ENCODE data around the gene RALGPS1. TPM values are rescaled to one million over a fixed set of nuclear protein-coding genes. Genes with fewer than 3 reads are reported as not detected.

Gene RALGPS1
- total RNA-seq, 2 experiments from 2014 or later, result 14.1 to 14.4 TPM

GRCh38 chr9:127175764-127176163, 261.2 kb downstream of the RALGPS1 start:
- no peak overlapping the region for H3K27ac ChIP-seq (ENCODE audit: low read depth, low read length, poor library complexity, severe bottlenecking)
- ChIA-PET CTCF (ENCODE audit: unreplicated experiment) (no interaction called here), POLR2A (interaction anchor here (0.8 to 1.2 kb wide), 2 partner anchors 10 to 12 kb away, joined by 3 to 5 read pairs; no protein-coding TSS in a partner anchor)
- TF ChIP-seq CTCF (conservative IDR thresholded peaks at IDR 0.05; ENCODE audit: low read length) (no peak), EZH2phosphoT487 (IDR thresholded peaks at IDR 0.05; ENCODE audit: borderline replicate concordance, low read depth, low read length) (no peak)
- H2AFZ ChIP-seq (ENCODE audit: low read length), result no peak overlapping the region
- no peaks in the 10 kb centered on the region for H3K9me2 ChIP-seq (ENCODE audit: insufficient read depth, low read length)
- no peak overlapping the region for H3K4me2 ChIP-seq (ENCODE audit: low read length)
- peaks cover under 1% of the 10 kb centered on the region for H3K4me1 ChIP-seq (ENCODE audit: insufficient read depth, low read length, poor library complexity, severe bottlenecking)
- H3K36me3 ChIP-seq (ENCODE audit: insufficient read depth, low read length), result no peaks in the 10 kb centered on the region
- H4K20me1 ChIP-seq (ENCODE audit: insufficient read depth, low read length), result no peaks in the 10 kb centered on the region
- intact Hi-C loops (cut with micrococcal nuclease; ENCODE audit: unreplicated experiment), result no loop called here
- BruUV-seq (replicated peaks), result no TSS peak
- H3K4me3 ChIP-seq (ENCODE audit: low read depth, low read length, poor library complexity, severe bottlenecking), result no peak overlapping the region
- H3K79me2 ChIP-seq (ENCODE audit: insufficient read depth, low read depth, low read length), result no peaks in the 10 kb centered on the region
- H3K9me3 ChIP-seq (ENCODE audit: low read length), result no peaks in the 10 kb centered on the region
- no peak for DNase-seq (ENCODE audit: low spot score)

GRCh38 chr9:127176631-127177030, 262.0 kb downstream of the RALGPS1 start:
- Histone ChIP-seq H3K4me3 (ENCODE audit: low read depth, low read length, poor library complexity, severe bottlenecking) (no peak overlapping the region), H3K36me3 (ENCODE audit: insufficient read depth, low read length) (no peaks in the 10 kb centered on the region), H3K4me1 (ENCODE audit: insufficient read depth, low read length, poor library complexity, severe bottlenecking) (no peaks in the 10 kb centered on the region), H4K20me1 (ENCODE audit: insufficient read depth, low read length) (no peaks in the 10 kb centered on the region), H3K9me3 (ENCODE audit: low read length) (no peaks in the 10 kb centered on the region), H3K4me2 (ENCODE audit: low read length) (no peak overlapping the region), H2AFZ (ENCODE audit: low read length) (no peak overlapping the region), H3K79me2 (ENCODE audit: insufficient read depth, low read depth, low read length) (no peaks in the 10 kb centered on the region), H3K9me2 (ENCODE audit: insufficient read depth, low read length) (no peaks in the 10 kb centered on the region), H3K27ac (ENCODE audit: low read depth, low read length, poor library complexity, severe bottlenecking) (no peak overlapping the region)
- no peak for TF ChIP-seq CTCF (conservative IDR thresholded peaks at IDR 0.05; ENCODE audit: low read length)
- TF ChIP-seq EZH2phosphoT487 (IDR thresholded peaks at IDR 0.05; ENCODE audit: borderline replicate concordance, low read depth, low read length), result no peak
- DNase-seq (ENCODE audit: low spot score), result no peak
- ChIA-PET CTCF (ENCODE audit: unreplicated experiment) (no interaction called here), POLR2A (interaction anchor here (0.6 kb wide), 2 partner anchors 15 to 39 kb away, joined by 3 read pairs; no protein-coding TSS in a partner anchor)
- BruUV-seq (replicated peaks), result no TSS peak
- intact Hi-C loops (cut with micrococcal nuclease; ENCODE audit: unreplicated experiment), result no loop called here

- POLR2A ChIA-PET, result interaction anchor here (0.6 kb wide), 2 partner anchors 15 to 38 kb away, joined by 3 read pairs; no protein-coding TSS in a partner anchor
- no TSS peak for BruUV-seq (replicated peaks)
These were observed 262.6 kb downstream of the RALGPS1 start for GRCh38 chr9:127177231-127177630.

More at GRCh38 chr9:127177231-127177630, 262.6 kb downstream of the RALGPS1 start:
- H3K9me3 ChIP-seq (ENCODE audit: low read length), result no peaks in the 10 kb centered on the region
- no peaks in the 10 kb centered on the region for H3K4me1 ChIP-seq (ENCODE audit: insufficient read depth, low read length, poor library complexity, severe bottlenecking)
- H4K20me1 ChIP-seq (ENCODE audit: insufficient read depth, low read length), result no peaks in the 10 kb centered on the region
- no peak overlapping the region for H3K27ac ChIP-seq (ENCODE audit: low read depth, low read length, poor library complexity, severe bottlenecking)
- CTCF ChIA-PET (ENCODE audit: unreplicated experiment), result no interaction called here
- no peaks in the 10 kb centered on the region for H3K36me3 ChIP-seq (ENCODE audit: insufficient read depth, low read length)
- intact Hi-C loops (cut with micrococcal nuclease; ENCODE audit: unreplicated experiment), result no loop called here
- TF ChIP-seq CTCF (conservative IDR thresholded peaks at IDR 0.05; ENCODE audit: low read length) (no peak), EZH2phosphoT487 (IDR thresholded peaks at IDR 0.05; ENCODE audit: borderline replicate concordance, low read depth, low read length) (no peak)
- DNase-seq (ENCODE audit: low spot score), result no peak
- H3K4me2 ChIP-seq (ENCODE audit: low read length), result no peak overlapping the region
- no peak overlapping the region for H2AFZ ChIP-seq (ENCODE audit: low read length)
- no peak overlapping the region for H3K4me3 ChIP-seq (ENCODE audit: low read depth, low read length, poor library complexity, severe bottlenecking)
- H3K9me2 ChIP-seq (ENCODE audit: insufficient read depth, low read length), result no peaks in the 10 kb centered on the region
- no peaks in the 10 kb centered on the region for H3K79me2 ChIP-seq (ENCODE audit: insufficient read depth, low read depth, low read length)

Measured in OCI-LY7 (cell line).